ENCODE measurements around the gene ZCCHC7. TPM values are rescaled to one million over a fixed set of nuclear protein-coding genes. Genes with fewer than 3 reads are reported as not detected.

ZCCHC7 gene
- total and polyA plus RNA-seq, 9 of the 15 experiments (the other 6 are each of a cell fraction or from before 2014, with no cell fraction given): 34.1 to 68.9 (median 48.8) TPM

GRCh38 chr9:37246826-37247225 lies 126.5 kb downstream of the ZCCHC7 start:
- Histone ChIP-seq H3K4me1 (replicated peaks in 1 of 2; ENCODE audit: control insufficient read depth in 2 of 2, insufficient read depth in 2 of 2, low read length in 2 of 2) (peaks cover 5 to 42% of the 10 kb centered on the region in 2 experiments; a peak in 4 of 5 replicates), H3K27me3 (ENCODE audit: control insufficient read depth in 2 of 2, insufficient read depth in 2 of 2, low read length in 2 of 2) (no peaks in the 10 kb centered on the region), H2AFZ (ENCODE audit: low read depth, low read length) (peak overlapping the region; percentile 37; the same call in 1 of the 2 replicates), H3K79me2 (ENCODE audit: control insufficient read depth, insufficient read depth, low read length) (peaks cover 89% of the 10 kb centered on the region), H3K4me3 (no peak overlapping the region), H3K9me1 (ENCODE audit: control insufficient read depth, insufficient read depth, low read length) (no peaks in the 10 kb centered on the region), H3K9me3 (replicated peaks; ENCODE audit: control insufficient read depth, insufficient read depth, low read depth, low read length) (no peaks in the 10 kb centered on the region), H3K36me3 (ENCODE audit: control insufficient read depth, insufficient read depth, low read length) (peaks cover 26% of the 10 kb centered on the region), H3K9ac (ENCODE audit: insufficient read depth in 1 of 2, low read depth in 2 of 2, low read length in 2 of 2) (peak overlapping the region in 1 of 2 experiments; percentile 19; a peak in 1 of 4 replicates), H4K20me1 (replicated peaks; ENCODE audit: control insufficient read depth, insufficient read depth, low read length) (no peaks in the 10 kb centered on the region), H3K27ac (ENCODE audit: extremely low read depth, low read depth, low read length) (peak overlapping the region; percentile 66; the same call in 2 of the 3 replicates), H3K4me2 (ENCODE audit: insufficient read depth, low read length) (peak overlapping the region; percentile 20; the same call in 1 of the 2 replicates)
- FAIRE-seq (no peak), ATAC-seq (peak; percentile 48), DNase-seq (ENCODE audit: extremely low read depth in 1 of 4, low spot score in 3 of 4) (no peak)
- ChIA-PET CTCF (ENCODE audit: low intra/inter-chr PET ratio) (no interaction called here), POLR2A (no interaction called here)
- WGBS (ENCODE audit: insufficient coverage, low coverage, missing lambda C conversion rate): 6% methylated on average over 3 of the region's 3 CpGs
- in situ Hi-C loops (cut with MboI) (no loop called here), intact Hi-C loops (cut with micrococcal nuclease) (loop anchor here (5.0 kb wide), 3 partner anchors 35 to 110 kb away; no protein-coding TSS in a partner anchor)
- BruUV-seq (replicated peaks): no TSS peak
- TF ChIP-seq ZNF395 (CRISPR knock-in tag; IDR thresholded peaks at IDR 0.05) (peak; percentile 63; the same call in 1 of the 2 replicates), EP300 (IDR thresholded peaks at IDR 0.05; ENCODE audit: low read length) (peak; percentile 70), FOXM1 (IDR thresholded peaks at IDR 0.05; ENCODE audit: low read depth) (peak; percentile 31; the same call in 1 of the 2 replicates), FOXM1 (CRISPR knock-in tag; IDR thresholded peaks at IDR 0.05; ENCODE audit: low read depth) (no peak), SOX6 (IDR thresholded peaks at IDR 0.05) (peak; percentile 12; the same call in 1 of the 2 replicates), MCM5 (IDR thresholded peaks at IDR 0.05; ENCODE audit: low read depth) (no peak), ZNF311 (CRISPR knock-in tag; IDR thresholded peaks at IDR 0.05) (peak; percentile 23; the same call in 1 of the 2 replicates), ARID1B (IDR thresholded peaks at IDR 0.05) (peak; percentile 63), VEZF1 (CRISPR knock-in tag; IDR thresholded peaks at IDR 0.05) (peak; percentile 20; the same call in 1 of the 2 replicates), CHD4 (IDR thresholded peaks at IDR 0.05; ENCODE audit: insufficient read depth, insufficient replicate concordance, low read depth, low read length, poor library complexity, severe bottlenecking) (no peak), RNF219 (CRISPR knock-in tag; IDR thresholded peaks at IDR 0.05) (no peak), TEAD4 (IDR thresholded peaks at IDR 0.05; ENCODE audit: low read length) (0 out of 2 replicates have a peak, but pooled peaks have one; percentile 18), TEAD4 (CRISPR knock-in tag; IDR thresholded peaks at IDR 0.05; ENCODE audit: borderline replicate concordance) (no peak), NR3C1 (CRISPR knock-in tag; IDR thresholded peaks at IDR 0.05) (no peak), TAL1 (IDR thresholded peaks at IDR 0.05) (peak; percentile 14; the same call in 1 of the 2 replicates), CHAMP1 (IDR thresholded peaks at IDR 0.05) (peak; percentile 43)
